ENCODE results near the gene NMNAT2.

DNA sequence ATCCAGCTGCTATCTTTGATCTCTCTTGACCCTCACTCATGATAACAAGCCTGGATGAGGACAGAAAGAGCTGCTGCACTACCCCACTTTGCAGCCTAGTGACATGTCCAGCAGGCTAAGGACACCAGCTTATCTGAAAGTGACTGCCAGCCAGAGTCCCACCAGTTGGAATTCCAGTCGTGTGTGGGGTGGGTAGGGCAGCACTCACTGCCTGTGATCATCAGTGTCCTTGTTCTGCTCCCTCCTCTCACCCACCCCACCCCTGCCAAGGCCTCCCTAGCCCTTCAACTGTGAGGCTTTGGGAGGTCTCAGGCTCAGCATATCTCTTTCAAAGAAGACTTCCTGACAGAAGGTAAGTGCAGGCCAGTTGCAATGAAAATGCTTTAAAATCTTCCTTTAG lies 15.5 kb upstream of the NMNAT2 start:
- TF ChIP-seq, protein P1, sequence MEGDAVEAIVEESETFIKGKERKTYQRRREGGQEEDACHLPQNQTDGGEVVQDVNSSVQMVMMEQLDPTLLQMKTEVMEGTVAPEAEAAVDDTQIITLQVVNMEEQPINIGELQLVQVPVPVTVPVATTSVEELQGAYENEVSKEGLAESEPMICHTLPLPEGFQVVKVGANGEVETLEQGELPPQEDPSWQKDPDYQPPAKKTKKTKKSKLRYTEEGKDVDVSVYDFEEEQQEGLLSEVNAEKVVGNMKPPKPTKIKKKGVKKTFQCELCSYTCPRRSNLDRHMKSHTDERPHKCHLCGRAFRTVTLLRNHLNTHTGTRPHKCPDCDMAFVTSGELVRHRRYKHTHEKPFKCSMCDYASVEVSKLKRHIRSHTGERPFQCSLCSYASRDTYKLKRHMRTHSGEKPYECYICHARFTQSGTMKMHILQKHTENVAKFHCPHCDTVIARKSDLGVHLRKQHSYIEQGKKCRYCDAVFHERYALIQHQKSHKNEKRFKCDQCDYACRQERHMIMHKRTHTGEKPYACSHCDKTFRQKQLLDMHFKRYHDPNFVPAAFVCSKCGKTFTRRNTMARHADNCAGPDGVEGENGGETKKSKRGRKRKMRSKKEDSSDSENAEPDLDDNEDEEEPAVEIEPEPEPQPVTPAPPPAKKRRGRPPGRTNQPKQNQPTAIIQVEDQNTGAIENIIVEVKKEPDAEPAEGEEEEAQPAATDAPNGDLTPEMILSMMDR (IDR thresholded peaks at IDR 0.05) = no peak
- TF ChIP-seq EZH2 (IDR thresholded peaks at IDR 0.05) (no peak), EZH2phosphoT487 (IDR thresholded peaks at IDR 0.05) (no peak)
